Ovary (tissue), 3 donors: ENCODE data around the gene ODF2L.

Experiments
- EP300 ChIP-seq: sonication (generic); formaldehyde crosslinking; IDR thresholded peaks from one replicate; pipeline ENCODE4 v1.6.1; 2017; ENCODE audit warnings: antibody characterized with exemption
- POLR2A ChIP-seq: fragments of 450-650 bp; IDR thresholded peaks from one replicate; pipeline ENCODE4 v1.6.1; 2017; ENCODE audit warnings: antibody characterized with exemption, mild to moderate bottlenecking, moderate library complexity
- TF ChIP-seq, protein P1 (sequence below), 3 donors: fragments of 450-650 bp in 2 of 3; fragments of 200-600 bp in 1 of 3; IDR thresholded peaks; one replicate each; pipeline versions ENCODE4 v1.5.1 to v1.8.0; 2016 to 2022; ENCODE audit warnings: antibody characterized with exemption in 3 of 3, mild to moderate bottlenecking in 1 of 3
- donor health status: DM: no; HTN: no; CAD: no.

DNA sequence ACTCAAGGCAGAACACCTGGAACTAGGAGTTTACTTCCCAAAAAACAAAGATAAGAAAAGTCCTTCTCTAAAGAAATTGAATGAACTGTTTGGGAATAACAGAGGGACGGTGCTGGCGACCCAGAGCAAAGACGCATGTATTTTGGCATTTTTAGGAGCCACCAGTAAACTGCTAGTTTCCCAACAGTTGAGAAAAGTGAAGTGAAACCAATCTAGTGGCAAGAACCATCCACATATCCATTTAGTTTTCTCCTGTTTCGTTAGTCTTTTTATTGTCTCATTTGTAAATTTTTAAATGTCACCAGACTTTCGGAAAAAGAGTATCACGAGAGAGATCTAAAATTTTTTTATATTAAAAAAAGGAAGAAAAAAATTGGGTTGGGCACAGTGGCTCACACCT is 30.2 kb downstream of the ODF2L start:
- TF ChIP-seq POLR2A = no peak
- TF ChIP-seq, protein P1, sequence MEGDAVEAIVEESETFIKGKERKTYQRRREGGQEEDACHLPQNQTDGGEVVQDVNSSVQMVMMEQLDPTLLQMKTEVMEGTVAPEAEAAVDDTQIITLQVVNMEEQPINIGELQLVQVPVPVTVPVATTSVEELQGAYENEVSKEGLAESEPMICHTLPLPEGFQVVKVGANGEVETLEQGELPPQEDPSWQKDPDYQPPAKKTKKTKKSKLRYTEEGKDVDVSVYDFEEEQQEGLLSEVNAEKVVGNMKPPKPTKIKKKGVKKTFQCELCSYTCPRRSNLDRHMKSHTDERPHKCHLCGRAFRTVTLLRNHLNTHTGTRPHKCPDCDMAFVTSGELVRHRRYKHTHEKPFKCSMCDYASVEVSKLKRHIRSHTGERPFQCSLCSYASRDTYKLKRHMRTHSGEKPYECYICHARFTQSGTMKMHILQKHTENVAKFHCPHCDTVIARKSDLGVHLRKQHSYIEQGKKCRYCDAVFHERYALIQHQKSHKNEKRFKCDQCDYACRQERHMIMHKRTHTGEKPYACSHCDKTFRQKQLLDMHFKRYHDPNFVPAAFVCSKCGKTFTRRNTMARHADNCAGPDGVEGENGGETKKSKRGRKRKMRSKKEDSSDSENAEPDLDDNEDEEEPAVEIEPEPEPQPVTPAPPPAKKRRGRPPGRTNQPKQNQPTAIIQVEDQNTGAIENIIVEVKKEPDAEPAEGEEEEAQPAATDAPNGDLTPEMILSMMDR (IDR thresholded peaks at IDR 0.05) = no peak
- TF ChIP-seq EP300 = no peak
